ENCODE results near the gene ZC3HAV1.

DNA sequence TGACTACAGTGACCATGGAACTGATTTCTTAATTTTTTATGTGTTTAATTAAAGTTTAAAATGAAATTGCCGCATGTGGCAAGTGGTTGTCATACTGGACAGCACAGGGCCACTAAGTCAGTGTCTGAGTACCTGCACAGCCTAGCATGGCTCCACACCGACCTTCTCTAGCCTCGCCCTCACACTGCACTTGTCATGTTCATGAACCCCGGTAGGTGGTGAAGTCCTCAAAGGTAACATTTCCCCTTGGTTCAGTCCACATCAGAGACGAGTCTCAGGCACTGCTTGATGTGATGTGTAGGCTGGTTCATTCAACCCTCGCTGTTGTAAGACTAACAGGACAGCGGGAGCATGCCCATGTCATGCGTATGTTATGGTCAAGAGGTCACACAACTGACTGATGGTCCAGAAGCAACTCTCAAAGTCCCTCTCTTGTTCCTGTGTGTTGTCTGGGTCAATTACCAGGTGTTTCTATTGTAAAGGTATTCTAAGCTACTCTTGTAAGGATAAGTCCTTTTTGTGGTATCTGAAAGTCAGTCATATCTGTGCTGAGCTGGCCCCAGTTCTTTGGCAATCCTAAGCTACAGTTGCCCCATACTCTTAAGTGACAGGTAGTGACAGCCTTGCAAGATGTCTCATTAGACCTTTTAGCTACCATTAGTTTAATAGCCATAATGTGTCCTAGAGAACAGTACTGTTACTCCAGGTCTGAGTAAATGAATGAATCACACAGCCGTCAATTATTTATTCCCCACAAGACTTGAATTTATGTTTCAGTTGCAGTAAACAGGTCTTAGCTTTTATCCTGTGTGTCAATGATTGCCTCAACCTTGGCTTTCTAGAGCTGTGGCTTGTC, 40.7 kb downstream of the ZC3HAV1 start:
- TF ChIP-seq POLR2A (IDR thresholded peaks at IDR 0.05) = no peak
- TF ChIP-seq, protein P1, sequence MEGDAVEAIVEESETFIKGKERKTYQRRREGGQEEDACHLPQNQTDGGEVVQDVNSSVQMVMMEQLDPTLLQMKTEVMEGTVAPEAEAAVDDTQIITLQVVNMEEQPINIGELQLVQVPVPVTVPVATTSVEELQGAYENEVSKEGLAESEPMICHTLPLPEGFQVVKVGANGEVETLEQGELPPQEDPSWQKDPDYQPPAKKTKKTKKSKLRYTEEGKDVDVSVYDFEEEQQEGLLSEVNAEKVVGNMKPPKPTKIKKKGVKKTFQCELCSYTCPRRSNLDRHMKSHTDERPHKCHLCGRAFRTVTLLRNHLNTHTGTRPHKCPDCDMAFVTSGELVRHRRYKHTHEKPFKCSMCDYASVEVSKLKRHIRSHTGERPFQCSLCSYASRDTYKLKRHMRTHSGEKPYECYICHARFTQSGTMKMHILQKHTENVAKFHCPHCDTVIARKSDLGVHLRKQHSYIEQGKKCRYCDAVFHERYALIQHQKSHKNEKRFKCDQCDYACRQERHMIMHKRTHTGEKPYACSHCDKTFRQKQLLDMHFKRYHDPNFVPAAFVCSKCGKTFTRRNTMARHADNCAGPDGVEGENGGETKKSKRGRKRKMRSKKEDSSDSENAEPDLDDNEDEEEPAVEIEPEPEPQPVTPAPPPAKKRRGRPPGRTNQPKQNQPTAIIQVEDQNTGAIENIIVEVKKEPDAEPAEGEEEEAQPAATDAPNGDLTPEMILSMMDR (IDR thresholded peaks at IDR 0.05) = no peak

Data from thyroid gland (tissue), 4 donors.